Neural cell (in vitro differentiated cells): ENCODE data around the gene COQ10B. TPM values are rescaled to one million over a fixed set of nuclear protein-coding genes. Genes with fewer than 3 reads are reported as not detected.

Experiments
- H2AFZ ChIP-seq: fragments of 200-600, 300-800 bp; sonication (generic), shearing (Covaris generic); 2 replicates; pipeline ENCODE4 v1.6.0; 2014; ENCODE audit warnings: low read depth, mild to moderate bottlenecking, antibody characterized with exemption, low read length, moderate library complexity
- H3F3A ChIP-seq: fragments of 200-600 bp; shearing (Covaris generic); 2 replicates; pipeline ENCODE4 v1.6.1; 2016; ENCODE audit warnings: mild to moderate bottlenecking, moderate library complexity, mixed read lengths, antibody characterized with exemption, low read length; ENCODE audit not compliant: insufficient read depth, poor library complexity, severe bottlenecking
- H3K27ac ChIP-seq: fragments of 200-600, 300-800 bp; sonication (generic), shearing (Covaris generic); 2 replicates; pipeline ENCODE4 v1.5.1; 2014; ENCODE audit warnings: mild to moderate bottlenecking, low read length, moderate library complexity
- H3K27me3 ChIP-seq: fragments of 300-800, 200-600 bp; sonication (generic), shearing (Covaris generic); 2 replicates; pipeline ENCODE4 v1.6.0; 2014; ENCODE audit warnings: mild to moderate bottlenecking, low read depth, low read length, moderate library complexity; ENCODE audit not compliant: insufficient read depth
- H3K36me3 ChIP-seq: fragments of 300-800, 200-600 bp; sonication (generic), shearing (Covaris generic); 2 replicates; pipeline ENCODE4 v1.5.1; 2014; ENCODE audit warnings: mild to moderate bottlenecking, antibody characterized with exemption, low read length, moderate library complexity; ENCODE audit not compliant: insufficient read depth
- H3K4me2 ChIP-seq: fragments of 300-800, 200-600 bp; sonication (generic), shearing (Covaris generic); 2 replicates; pipeline ENCODE4 v1.6.0; 2014; ENCODE audit warnings: mild to moderate bottlenecking, low read length
- H3K4me3 ChIP-seq: fragments of 300-800, 200-600 bp; sonication (generic), shearing (Covaris generic); 2 replicates; pipeline ENCODE4 v1.5.1; 2014; ENCODE audit warnings: mild to moderate bottlenecking, low read length, moderate library complexity
- H3K79me2 ChIP-seq: fragments of 200-600 bp; shearing (Covaris generic); replicated peaks from 2 replicates; pipeline ENCODE4 v1.6.0; 2014; ENCODE audit warnings: mild to moderate bottlenecking, low read length, moderate library complexity; ENCODE audit not compliant: insufficient read depth
- H3K9ac ChIP-seq: fragments of 300-800, 200-600 bp; sonication (generic), shearing (Covaris generic); 2 replicates; pipeline ENCODE4 v1.6.1; 2016; ENCODE audit warnings: mild to moderate bottlenecking, low read length, mixed read lengths
- H3K9me2 ChIP-seq: fragments of 200-600 bp; shearing (Covaris generic); 2 replicates; pipeline ENCODE4 v1.6.1; 2016; ENCODE audit warnings: mild to moderate bottlenecking, low read length, mixed read lengths; ENCODE audit not compliant: insufficient read depth
- H3K9me3 ChIP-seq: fragments of 200-600, 300-800 bp; sonication (generic), shearing (Covaris generic); 2 replicates; pipeline ENCODE4 v1.6.1; 2016; ENCODE audit warnings: mild to moderate bottlenecking, mixed run types, low read length, moderate library complexity, mixed read lengths
- H4K20me1 ChIP-seq: fragments of 200-600 bp; shearing (Covaris generic); 2 replicates; pipeline ENCODE4 v1.6.1; 2016; ENCODE audit warnings: mild to moderate bottlenecking, mixed run types; ENCODE audit not compliant: insufficient read depth
- CTCF ChIP-seq: fragments of 450-650 bp; IDR thresholded peaks from 2 replicates; pipeline ENCODE4 v1.5.1; 2014; ENCODE audit warnings: antibody characterized with exemption, mild to moderate bottlenecking, moderate library complexity; ENCODE audit not compliant: poor library complexity, severe bottlenecking
- EP300 ChIP-seq: fragments of 450-650 bp; conservative IDR thresholded peaks from 2 replicates; pipeline ENCODE4 v1.6.1; 2014; ENCODE audit warnings: antibody characterized with exemption, mild to moderate bottlenecking, moderate library complexity; ENCODE audit not compliant: poor library complexity, severe bottlenecking
- EZH2 ChIP-seq: fragments of 200-600, 300-800 bp; shearing (Covaris generic), sonication (generic); IDR thresholded peaks from 2 replicates; pipeline ENCODE4 v1.6.1; 2014; ENCODE audit warnings: antibody characterized with exemption, low read length, borderline replicate concordance, mild to moderate bottlenecking; ENCODE audit not compliant: insufficient read depth, poor library complexity, severe bottlenecking
- MXI1 ChIP-seq: fragments of 450-650 bp; conservative IDR thresholded peaks from 2 replicates; pipeline ENCODE4 v1.6.1; 2014; ENCODE audit warnings: antibody characterized with exemption, mild to moderate bottlenecking; ENCODE audit not compliant: poor library complexity, severe bottlenecking
- POLR2AphosphoS5 ChIP-seq: IDR thresholded peaks from 2 replicates; pipeline ENCODE4 v1.6.1; 2012
- RAD21 ChIP-seq: fragments of 450-650 bp; conservative IDR thresholded peaks from 2 replicates; pipeline ENCODE4 v1.6.1; 2014; ENCODE audit warnings: antibody characterized with exemption, mild to moderate bottlenecking, moderate library complexity
- REST ChIP-seq: IDR thresholded peaks from 2 replicates; pipeline ENCODE4 v1.6.1; 2012; ENCODE audit warnings: borderline replicate concordance
- SMC3 ChIP-seq: fragments of 450-650 bp; conservative IDR thresholded peaks from 2 replicates; pipeline ENCODE4 v1.6.1; 2014; ENCODE audit warnings: antibody characterized with exemption, mild to moderate bottlenecking, moderate library complexity; ENCODE audit not compliant: poor library complexity
- TAF1 ChIP-seq: IDR thresholded peaks from 2 replicates; pipeline ENCODE4 v1.6.1; 2012; ENCODE audit warnings: low read depth
- polyA plus RNA-seq: library from polyadenylated mRNA; depleted of rRNA; stranded (reverse); fragments of >200 nt; gene quantifications from 2 replicates; pipeline ENCODE4 v1.2.3, GENCODE V29; 2014

COQ10B gene
- polyA plus RNA-seq, 1 donor from 2014 or later: 28.4 TPM

DNA sequence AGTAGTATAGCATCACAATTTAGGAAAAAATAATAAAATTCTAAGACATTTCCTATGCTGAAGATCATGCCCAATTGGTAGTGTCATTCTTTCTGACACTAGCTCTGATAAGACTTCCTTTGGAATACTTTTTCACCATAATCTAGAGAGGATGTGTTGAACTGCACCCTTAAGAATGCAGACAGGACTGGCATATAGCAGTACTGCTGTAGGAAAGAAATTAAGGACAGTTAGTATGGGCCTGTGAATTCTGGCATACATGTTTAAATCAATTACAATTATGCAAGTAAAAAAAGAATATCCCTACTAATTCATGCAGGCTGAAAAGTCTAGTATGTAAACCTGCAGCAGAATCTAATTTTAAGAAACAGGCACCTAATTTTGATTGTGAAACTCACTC lies 33.9 kb upstream of the COQ10B start:
- Histone ChIP-seq H3K9me3 (no peaks in the 10 kb centered on the region), H3K79me2 (peaks cover 47% of the 10 kb centered on the region), H3K9ac (no peak overlapping the region), H3K4me2 (no peak overlapping the region), H3K36me3 (peaks cover 13% of the 10 kb centered on the region), H3F3A (no peaks in the 10 kb centered on the region), H3K27ac (no peak overlapping the region), H4K20me1 (peaks cover 3% of the 10 kb centered on the region), H3K27me3 (no peaks in the 10 kb centered on the region), H2AFZ (no peak overlapping the region), H3K9me2 (no peaks in the 10 kb centered on the region), H3K4me3 (no peak overlapping the region)
- TF ChIP-seq TAF1 (no peak), REST (no peak), POLR2AphosphoS5 (no peak)

DNA sequence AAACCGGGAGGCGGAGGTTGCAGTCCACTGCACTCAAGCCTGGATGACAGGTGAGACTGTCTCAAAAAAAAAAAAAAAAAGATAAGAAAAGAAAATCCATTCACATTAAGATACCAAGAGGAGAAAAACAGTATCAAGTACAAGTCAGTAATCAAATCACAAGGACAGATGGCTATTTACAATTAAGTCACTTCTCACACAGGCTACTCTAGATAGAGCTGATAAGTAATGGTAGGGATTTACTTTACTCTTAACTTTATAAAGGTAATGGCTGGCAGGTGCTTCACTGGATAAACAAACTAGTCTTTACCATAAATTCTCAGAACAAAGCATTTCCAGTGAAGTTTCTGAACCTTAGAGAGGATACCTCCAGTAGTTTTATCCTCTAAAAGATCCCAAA lies 30.0 kb upstream of the COQ10B start:
- H3K79me2 ChIP-seq: peaks cover 78% of the 10 kb centered on the region
- H3K27me3 ChIP-seq: no peaks in the 10 kb centered on the region
- TF ChIP-seq EP300 (no peak), POLR2AphosphoS5 (no peak), CTCF (no peak), SMC3 (no peak)
- no peak overlapping the region for H3K9ac ChIP-seq
- no peaks in the 10 kb centered on the region for H3K9me2 ChIP-seq
- no peak overlapping the region for H3K4me3 ChIP-seq
- peaks cover 7% of the 10 kb centered on the region for H3K36me3 ChIP-seq
- H2AFZ ChIP-seq: no peak overlapping the region
- H3K27ac ChIP-seq: no peak overlapping the region
- H3F3A ChIP-seq: no peaks in the 10 kb centered on the region
- H4K20me1 ChIP-seq: peaks cover 26% of the 10 kb centered on the region
- H3K9me3 ChIP-seq: no peaks in the 10 kb centered on the region
- no peak overlapping the region for H3K4me2 ChIP-seq

DNA sequence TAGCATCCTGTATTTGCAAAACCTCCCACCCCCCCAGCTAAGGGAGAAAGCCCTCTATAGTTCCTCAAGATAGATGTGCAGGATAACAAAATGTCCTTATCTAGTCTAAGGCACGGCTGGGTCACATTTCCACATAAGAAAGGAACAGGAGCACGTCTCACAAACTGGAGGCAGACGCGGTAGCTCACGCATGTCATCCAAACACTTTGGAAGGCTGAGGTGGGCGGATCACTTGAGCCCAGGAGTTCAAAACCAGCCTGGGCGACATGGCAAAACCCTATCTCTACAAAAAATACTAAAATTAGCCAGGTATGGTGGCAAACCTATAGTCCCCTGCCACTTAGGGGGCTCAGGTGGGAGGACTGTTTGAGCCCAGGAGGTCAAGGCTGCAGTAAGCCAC lies 27.8 kb upstream of the COQ10B start:
- no peak overlapping the region for H3K4me3 ChIP-seq
- no peaks in the 10 kb centered on the region for H3K9me2 ChIP-seq
- peaks cover 99% of the 10 kb centered on the region for H3K79me2 ChIP-seq
- H3F3A ChIP-seq: no peaks in the 10 kb centered on the region
- H3K27me3 ChIP-seq: no peaks in the 10 kb centered on the region
- peaks cover 26% of the 10 kb centered on the region for H4K20me1 ChIP-seq
- H3K9me3 ChIP-seq: no peaks in the 10 kb centered on the region
- no peak overlapping the region for H3K9ac ChIP-seq
- H3K36me3 ChIP-seq: peaks cover 5% of the 10 kb centered on the region
- TF ChIP-seq SMC3 (no peak), EZH2 (no peak), EP300 (no peak), MXI1 (no peak), POLR2AphosphoS5 (no peak), TAF1 (no peak), REST (no peak), RAD21 (no peak), CTCF (no peak)
- no peak overlapping the region for H2AFZ ChIP-seq
- H3K27ac ChIP-seq: no peak overlapping the region
- no peak overlapping the region for H3K4me2 ChIP-seq
